ENCODE measurements around the gene ZAP70.

ZAP70 gene

GRCh38 chr2:97718051-97718882 lies 4.9 kb downstream of the ZAP70 start:
- peak; percentile 67 for DNase-seq

DNA sequence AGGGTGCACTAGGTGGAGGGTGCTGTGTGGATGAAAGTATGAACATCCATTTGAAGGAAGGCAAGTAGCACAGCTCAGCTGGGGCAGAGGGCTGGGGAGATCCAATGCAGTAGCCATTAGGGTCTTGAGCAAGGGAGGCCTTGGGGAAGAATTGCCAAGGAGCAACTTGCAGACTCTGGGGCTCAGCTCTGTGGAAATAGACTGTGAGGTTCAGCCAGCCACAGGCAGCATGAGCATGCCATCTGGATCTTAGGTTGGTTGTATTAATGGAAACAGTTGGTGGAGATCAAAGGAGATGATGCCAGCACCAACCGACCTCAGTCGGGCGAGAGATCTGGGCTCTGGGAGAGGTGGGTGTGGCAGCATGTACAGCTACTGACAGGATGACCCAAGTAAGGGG lies 5.6 kb downstream of the ZAP70 start:
- DNase-seq = no peak

GRCh38 chr2:97719362-97720155 lies 6.2 kb downstream of the ZAP70 start:
- DNase-seq = no peak

DNA sequence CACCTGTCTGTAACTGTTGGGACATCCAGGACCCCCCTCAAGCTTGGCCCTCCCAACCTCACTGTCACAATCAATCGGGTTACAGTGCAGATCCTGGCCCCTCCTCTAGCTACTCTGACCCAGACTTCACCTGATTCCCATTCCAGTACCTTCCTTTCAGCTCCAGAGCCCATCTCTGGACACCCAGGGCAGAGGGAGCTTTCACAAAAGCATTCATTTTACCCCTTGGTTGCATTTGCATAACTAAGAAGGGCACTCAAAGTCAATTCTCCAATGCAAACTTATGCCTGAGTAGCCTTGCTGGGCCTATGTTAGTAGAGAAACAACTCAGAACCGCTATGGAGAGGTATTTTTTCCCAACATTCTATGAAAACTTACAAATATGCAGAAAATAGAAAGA lies 7.4 kb downstream of the ZAP70 start:
- DNase-seq = no peak

DNA sequence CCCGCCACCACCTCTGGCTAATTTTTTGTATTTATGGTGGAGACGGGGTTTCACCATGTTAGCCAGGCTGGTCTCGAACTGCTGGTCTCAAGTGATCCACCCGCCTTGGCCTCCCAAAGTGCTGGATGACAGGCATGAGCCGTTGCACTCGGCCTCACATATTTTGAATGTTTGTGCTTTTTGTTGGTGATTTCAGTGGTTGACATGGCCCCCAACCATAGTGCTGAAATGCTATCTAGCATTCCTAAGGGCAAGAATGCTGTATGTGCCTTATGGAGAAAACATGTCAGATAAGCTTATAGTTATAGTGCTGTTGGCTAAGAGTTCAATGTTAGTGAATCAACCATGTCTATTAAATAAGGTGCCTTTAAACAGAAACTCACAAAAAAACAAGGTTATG lies 8.9 kb downstream of the ZAP70 start:
- no peak for DNase-seq

DNA sequence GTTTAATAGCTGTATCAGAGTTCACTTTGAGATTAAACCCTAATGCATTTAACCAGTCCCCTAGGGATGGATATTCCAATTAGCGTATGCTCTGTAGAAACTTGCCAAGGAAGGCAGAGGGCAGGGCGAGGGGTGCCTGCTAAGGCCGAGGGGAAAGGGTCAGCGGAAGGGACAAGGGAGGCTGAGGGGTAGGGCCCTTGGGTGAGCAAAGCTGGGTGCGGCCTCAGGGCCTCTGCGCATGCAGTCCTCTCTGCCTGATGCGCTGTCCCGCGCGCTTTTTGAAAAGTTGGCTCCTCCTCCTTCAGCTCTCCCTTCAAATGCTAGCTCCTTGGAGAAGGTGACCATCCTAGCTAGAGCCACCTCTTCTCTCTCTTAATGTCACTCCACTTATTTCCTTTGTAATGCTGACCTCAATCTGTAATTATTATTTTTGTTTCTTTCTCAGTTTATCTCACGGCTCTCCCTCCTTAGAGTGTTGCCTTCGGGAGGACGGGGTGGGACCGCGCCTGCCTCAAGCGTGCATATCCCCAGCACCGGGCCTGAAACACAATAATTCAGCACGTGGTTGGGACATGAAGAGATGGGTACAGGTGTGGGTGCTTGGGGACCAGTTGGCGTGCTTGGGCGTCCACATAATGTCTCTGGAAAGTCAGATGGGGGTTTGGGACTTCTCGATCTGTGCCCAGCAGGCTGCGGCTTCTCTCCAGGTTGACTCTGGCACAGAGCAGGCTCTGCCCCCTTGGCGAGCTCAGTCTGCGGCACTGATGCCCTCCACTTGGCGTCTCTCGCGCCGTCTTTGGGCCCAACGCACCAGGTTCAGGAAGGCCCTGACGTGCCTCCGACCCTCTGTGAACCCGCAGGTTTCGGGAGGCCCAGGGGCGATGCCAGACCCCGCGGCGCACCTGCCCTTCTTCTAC lies 10.0 kb downstream of the ZAP70 start:
- DNase-seq = no peak

DNA sequence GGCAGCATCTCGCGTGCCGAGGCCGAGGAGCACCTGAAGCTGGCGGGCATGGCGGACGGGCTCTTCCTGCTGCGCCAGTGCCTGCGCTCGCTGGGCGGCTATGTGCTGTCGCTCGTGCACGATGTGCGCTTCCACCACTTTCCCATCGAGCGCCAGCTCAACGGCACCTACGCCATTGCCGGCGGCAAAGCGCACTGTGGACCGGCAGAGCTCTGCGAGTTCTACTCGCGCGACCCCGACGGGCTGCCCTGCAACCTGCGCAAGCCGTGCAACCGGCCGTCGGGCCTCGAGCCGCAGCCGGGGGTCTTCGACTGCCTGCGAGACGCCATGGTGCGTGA lies 10.7 kb downstream of the ZAP70 start:
- DNase-seq = no peak

DNA sequence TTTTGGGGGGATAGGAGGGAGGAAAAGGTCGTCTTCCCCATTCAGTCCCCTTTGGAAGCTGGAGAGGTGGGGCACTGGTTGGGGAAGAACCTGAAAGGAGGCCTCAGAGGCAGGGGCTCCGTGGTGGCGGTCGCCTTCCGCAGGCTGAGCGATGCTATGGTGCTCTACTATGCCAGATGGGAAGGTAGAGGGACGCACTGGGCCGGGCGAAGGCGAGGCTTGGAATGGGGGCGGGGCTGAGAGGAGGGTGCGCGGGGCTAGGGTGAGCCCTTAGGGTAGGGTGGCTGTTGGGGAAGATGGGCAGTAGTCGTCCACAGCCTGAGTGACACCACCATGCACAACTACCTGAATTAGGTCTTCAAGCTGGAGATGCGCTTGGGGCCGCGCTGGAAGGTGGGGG lies 11.1 kb downstream of the ZAP70 start:
- no peak for DNase-seq

DNA sequence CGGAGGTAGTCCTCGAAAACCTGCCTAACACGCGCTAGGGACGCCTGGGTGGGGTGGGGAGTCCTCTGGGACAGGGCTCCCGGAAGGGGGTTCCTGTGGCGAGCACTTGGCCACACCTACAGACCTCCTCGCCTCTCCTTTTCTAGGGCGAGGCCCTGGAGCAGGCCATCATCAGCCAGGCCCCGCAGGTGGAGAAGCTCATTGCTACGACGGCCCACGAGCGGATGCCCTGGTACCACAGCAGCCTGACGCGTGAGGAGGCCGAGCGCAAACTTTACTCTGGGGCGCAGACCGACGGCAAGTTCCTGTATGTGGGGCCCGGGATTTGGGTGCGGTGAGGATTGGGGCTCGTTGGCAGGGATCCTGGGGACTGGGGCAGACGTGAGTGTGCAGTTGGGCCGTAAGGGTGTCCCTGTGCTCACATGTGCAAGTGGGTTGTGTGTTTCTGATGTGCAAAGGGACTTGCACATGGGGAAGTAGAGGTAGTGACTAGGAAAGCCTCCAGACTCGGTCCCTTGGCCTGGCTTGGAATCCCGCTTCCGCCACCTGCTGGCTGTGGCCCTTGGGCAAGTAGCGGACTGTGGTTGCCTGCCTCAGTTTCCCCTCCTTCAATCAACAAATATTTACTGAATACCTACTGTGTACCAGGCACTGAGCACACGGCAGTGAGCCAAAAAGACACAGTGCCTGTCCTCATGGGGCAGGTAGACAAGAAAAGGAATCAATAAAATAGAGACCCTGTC lies 11.7 kb downstream of the ZAP70 start:
- no peak for DNase-seq

DNA sequence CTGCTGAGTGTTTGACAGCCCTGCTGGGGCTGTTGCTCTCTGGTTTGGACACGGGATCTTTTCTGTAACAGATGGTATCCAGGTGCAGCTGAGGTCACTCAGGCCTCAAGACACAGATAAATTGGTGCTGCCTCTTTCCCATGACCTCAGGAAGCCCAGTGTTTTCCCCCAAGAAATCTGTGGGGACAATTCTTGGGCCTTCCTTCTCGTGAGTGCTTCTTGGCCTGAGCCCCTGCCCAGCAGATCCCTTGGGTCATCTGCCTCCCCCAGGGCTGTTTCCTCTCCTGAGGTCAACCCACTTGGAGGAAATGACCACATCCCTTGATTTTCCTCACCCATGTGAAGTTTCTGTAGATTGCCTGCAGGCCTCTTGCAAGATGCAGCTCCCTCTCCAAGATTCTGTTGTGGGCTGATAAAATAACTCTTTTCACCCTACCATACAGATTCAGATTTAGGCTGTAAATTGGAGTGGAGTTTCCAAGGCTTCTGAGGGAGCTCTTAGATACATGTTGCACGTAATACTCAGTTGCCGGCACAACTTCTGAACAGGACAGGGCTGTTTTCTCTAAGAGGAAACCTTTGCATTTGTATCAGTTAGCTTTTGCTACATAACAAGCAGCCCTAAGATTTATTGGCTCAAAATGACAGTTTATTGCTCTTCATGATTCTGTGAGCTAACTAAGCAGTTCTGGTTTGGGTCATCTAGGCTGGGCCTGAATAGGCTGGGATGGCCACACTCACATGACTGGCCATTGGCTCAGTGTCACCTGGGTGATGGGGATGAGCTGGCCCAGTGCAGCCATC lies 13.1 kb downstream of the ZAP70 start:
- DNase-seq = no peak

DNA sequence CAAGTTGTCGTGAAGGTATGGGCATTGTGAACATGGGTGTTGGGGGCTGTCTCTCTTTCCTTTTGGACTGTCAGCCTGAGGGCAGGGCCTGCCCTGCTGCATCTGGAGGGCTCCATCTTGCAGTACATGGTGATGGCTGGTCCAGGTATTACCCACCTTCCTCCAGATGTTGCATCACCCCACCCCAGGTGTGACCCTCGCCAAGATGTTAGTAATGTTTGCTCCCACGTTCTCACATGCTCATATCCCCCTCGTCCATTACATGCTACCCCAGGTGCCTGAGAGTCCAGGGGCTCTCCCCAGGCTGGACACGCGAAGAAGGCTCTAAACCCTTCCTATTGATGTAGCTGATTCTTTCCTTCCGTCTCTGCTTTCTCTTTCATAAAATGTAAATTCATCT lies 13.9 kb downstream of the ZAP70 start:
- no peak for DNase-seq

GRCh38 chr2:97728091-97728731 lies 14.8 kb downstream of the ZAP70 start:
- DNase-seq = no peak

- DNase-seq = no peak
Measured at GRCh38 chr2:97730245-97730644, 16.9 kb downstream of the ZAP70 start.

DNA sequence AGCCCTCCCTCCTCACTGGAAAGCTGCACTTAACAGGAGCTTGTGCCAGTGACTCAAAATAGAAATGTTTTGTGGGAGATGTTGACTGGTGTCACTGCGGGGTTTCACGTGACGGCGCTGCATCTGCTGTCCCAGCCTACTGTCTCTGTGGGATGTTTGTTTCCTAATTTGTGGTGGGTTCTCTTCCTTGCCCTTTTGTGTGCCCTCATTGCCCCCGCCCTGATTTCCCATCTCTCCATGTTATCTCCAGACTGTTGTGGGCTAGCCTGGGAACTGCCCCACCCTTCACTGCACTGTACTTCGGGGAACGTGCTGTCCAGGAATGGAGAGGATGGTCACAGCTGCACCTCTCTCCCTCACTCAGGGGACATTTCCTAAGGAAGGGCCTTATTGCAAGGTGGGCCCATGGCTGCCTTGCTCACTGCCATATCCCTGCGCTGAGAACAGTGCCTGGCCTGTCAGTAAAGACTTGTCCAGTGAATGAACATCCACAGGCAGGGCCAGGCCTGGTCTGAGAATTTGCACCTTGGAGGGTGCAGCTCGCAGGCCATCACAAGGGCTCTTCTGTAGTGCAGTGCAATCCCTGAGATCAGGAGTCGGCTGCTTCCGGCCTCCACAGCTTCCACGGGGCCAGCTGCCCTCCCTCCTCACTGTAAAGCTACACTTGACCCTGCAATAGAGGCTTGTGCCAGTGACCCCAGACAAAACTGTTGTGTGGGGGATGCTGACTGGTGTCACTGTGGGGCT lies 18.1 kb downstream of the ZAP70 start:
- DNase-seq = no peak

GRCh38 chr2:97732436-97733340 lies 19.3 kb downstream of the ZAP70 start:
- DNase-seq = no peak

GRCh38 chr2:97733341-97734035 lies 20.1 kb downstream of the ZAP70 start:
- no peak for DNase-seq

DNA sequence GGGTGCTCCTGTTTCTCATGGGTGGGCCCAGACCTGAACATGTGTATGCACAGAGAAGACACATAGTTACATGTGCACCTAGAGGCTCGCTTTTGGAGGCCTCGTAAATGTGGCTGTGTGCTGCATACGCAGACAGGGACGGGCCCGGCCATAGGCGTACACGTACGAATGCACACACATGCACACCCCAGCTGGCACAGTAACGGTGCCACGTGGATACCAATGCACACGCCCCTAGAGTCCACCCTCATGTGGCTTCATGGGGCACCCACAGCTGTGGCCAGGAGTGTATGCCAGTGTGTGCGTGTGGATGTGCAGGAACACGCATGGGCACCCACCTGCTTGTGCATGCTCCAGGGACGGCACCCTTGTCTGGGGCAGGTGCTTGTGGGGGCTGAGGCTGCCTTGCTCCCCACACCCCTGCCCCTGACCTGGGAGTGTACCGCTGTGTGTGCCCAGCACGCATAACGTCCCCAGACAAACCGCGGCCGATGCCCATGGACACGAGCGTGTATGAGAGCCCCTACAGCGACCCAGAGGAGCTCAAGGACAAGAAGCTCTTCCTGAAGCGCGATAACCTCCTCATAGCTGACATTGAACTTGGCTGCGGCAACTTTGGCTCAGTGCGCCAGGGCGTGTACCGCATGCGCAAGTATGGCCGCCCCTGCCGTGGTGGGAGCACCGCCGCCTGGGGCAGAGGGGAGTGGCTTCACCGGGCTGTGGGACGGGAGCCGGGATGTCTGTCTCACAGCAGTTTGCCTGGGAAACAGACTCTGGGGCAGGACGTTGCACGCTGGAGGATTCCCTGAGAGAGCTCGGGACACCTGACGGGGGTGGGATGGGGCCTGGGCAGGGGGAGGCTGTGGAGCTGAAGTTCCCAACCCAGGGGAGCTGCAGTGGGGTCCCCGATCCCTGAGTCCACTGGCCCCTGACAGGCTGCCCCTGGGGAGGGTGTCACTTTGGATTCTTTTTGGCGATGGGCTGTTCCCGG lies 21.0 kb downstream of the ZAP70 start:
- DNase-seq = no peak
